Uterus (tissue), 2 donors: ENCODE results near the gene CCAR1.

Experiments used
- POLR2A ChIP-seq, 2 donors: fragments of 450-650 bp; IDR thresholded peaks; one replicate each; pipeline ENCODE4 v1.6.1; 2016; ENCODE audit warnings: antibody characterized with exemption in 2 of 2, mild to moderate bottlenecking in 1 of 2, moderate library complexity in 1 of 2
- TF ChIP-seq, protein P1 (sequence below), 4 experiments: fragments of 200-600 bp in 2 of 4; fragments of 450-650 bp in 2 of 4; sonication (generic) in 2 of 4; IDR thresholded peaks; one replicate each; pipeline ENCODE4 v1.5.1; 2016 to 2019; ENCODE audit warnings: antibody characterized with exemption in 4 of 4, mild to moderate bottlenecking in 2 of 4, moderate library complexity in 1 of 4

DNA sequence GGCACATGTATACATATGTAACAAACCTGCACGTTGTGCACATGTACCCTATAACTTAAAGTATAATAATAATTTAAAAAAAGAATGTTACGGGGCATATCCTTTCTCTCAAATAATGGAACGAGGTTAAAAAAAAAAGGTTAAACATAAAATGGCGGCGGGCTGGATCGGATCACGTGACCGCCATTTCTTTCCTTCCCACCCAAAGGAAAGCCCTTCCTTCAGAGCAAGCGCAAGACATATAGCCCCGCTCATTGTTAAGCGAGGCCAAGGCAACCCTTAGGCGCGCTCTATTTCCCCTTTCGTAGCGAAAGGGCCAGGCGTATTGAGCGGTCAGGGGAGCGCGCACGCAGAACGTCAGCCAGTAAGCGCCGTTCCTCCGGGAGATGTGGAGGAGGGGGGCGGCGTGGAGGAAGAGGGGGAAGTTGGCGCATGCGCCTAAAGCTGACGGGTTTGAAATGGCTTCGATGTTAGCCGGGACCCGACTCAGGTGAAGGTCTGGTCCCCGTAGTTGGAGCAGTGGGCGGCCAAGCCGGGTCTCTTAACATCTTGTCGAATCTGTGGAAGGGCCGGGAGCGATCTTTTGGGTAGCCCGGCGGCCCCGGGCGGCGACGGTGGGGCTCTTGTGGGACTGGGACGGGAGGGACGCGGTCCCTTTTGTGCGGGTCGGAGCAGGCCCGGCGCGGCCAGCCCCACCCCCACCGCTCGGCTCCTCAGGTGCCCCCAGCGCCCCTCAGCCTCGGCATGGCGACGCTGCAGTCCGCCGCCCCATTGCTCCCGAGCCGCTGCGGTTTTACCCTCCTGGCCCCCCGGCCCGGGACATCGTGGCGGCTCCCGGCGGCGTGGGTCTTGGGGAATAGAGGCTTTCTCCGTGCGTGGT is at the start of gene CCAR1:
- TF ChIP-seq, protein P1, sequence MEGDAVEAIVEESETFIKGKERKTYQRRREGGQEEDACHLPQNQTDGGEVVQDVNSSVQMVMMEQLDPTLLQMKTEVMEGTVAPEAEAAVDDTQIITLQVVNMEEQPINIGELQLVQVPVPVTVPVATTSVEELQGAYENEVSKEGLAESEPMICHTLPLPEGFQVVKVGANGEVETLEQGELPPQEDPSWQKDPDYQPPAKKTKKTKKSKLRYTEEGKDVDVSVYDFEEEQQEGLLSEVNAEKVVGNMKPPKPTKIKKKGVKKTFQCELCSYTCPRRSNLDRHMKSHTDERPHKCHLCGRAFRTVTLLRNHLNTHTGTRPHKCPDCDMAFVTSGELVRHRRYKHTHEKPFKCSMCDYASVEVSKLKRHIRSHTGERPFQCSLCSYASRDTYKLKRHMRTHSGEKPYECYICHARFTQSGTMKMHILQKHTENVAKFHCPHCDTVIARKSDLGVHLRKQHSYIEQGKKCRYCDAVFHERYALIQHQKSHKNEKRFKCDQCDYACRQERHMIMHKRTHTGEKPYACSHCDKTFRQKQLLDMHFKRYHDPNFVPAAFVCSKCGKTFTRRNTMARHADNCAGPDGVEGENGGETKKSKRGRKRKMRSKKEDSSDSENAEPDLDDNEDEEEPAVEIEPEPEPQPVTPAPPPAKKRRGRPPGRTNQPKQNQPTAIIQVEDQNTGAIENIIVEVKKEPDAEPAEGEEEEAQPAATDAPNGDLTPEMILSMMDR (IDR thresholded peaks at IDR 0.05): no peak
- peak; percentile 45 to 73 for TF ChIP-seq POLR2A (IDR thresholded peaks at IDR 0.05)
